A549 (cell line): Measurements from ENCODE around the gene TMEM183A.

Source experiments
- CBX8 ChIP-seq: fragments of 200-600 bp; sonication (generic); IDR thresholded peaks from 2 replicates; pipeline ENCODE4 v1.6.1; 2016
- CEBPB ChIP-seq, 2 experiments: fragments of >200 bp in 1 of 2; sonication (Bioruptor Twin) in 1 of 2; formaldehyde crosslinking in 1 of 2; IDR thresholded peaks; 2 replicates each; pipeline ENCODE4 v1.6.1; 2012 to 2016
- CTCF ChIP-seq: fragments of >200 bp; sonication (Bioruptor Twin); formaldehyde crosslinking; IDR thresholded peaks from 3 replicates; pipeline ENCODE4 v1.5.1; 2016
- EP300 ChIP-seq, 2 experiments: fragments of >200 bp; sonication (Bioruptor Twin); formaldehyde crosslinking; IDR thresholded peaks; 2 replicates in 1 of 2; 3 replicates in 1 of 2; pipeline ENCODE4 v1.6.1; 2016 to 2017
- ESRRA ChIP-seq: fragments of 150-350 bp; IDR thresholded peaks from 2 replicates; pipeline ENCODE4 v1.6.1; 2014; ENCODE audit warnings: mild to moderate bottlenecking, low read length, borderline replicate concordance
- JUNB ChIP-seq: fragments of >200 bp; sonication (Bioruptor Twin); formaldehyde crosslinking; IDR thresholded peaks from 2 replicates; pipeline ENCODE4 v1.6.1; 2016
- MAFK ChIP-seq: fragments of 450-650 bp; IDR thresholded peaks from 2 replicates; pipeline ENCODE4 v1.6.1; 2014; ENCODE audit not compliant: partially characterized antibody
- MAZ ChIP-seq: fragments of 150-350 bp; IDR thresholded peaks from 2 replicates; pipeline ENCODE4 v1.6.1; 2014; ENCODE audit warnings: antibody characterized with exemption, low read depth, low read length, borderline replicate concordance
- MYC ChIP-seq: IDR thresholded peaks from 2 replicates; pipeline ENCODE4 v1.6.1; 2012; ENCODE audit warnings: mild to moderate bottlenecking, inconsistent platforms, low read length, improper control_type of control experiment, borderline replicate concordance
- NPAS2 ChIP-seq: fragments of 250-450 bp; sonication (Bioruptor Pico); IDR thresholded peaks from 2 replicates; pipeline ENCODE4 v1.8.0; 2022; ENCODE audit warnings: mild to moderate bottlenecking, moderate library complexity, borderline replicate concordance
- POLR2A ChIP-seq: IDR thresholded peaks from 2 replicates; pipeline ENCODE4 v1.6.1; 2012; ENCODE audit warnings: mild to moderate bottlenecking, low read length
- SMC3 ChIP-seq: fragments of >200 bp; sonication (Bioruptor Twin); formaldehyde crosslinking; IDR thresholded peaks from 3 replicates; pipeline ENCODE4 v1.6.1; 2018; ENCODE audit warnings: inconsistent platforms

DNA sequence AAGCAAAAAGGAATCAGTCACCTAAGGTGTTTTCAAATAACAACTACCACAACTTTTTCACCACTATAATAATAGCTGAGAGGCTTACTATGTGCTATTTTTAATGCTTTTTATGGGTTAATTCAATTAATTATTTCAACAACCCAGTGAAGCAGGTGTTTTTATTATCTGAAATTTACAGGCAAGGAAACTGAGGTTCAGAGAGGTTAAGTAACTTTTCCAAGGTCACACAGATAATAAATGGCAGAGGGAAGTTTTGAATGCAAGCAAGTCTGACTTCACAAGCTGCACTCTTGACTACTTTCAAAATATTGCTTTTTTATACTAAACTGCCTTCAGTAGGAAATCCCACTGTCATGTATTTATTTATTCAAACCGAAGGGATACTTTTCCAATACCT lies 4.2 kb upstream of the TMEM183A start:
- TF ChIP-seq CTCF = no peak
- no peak for TF ChIP-seq MYC
- TF ChIP-seq JUNB = no peak
- no peak for TF ChIP-seq ESRRA
- TF ChIP-seq NPAS2 (CRISPR knock-in tag) = no peak
- TF ChIP-seq MAZ = no peak
- TF ChIP-seq CEBPB (IDR thresholded peaks at IDR 0.05) = no peak
- no peak for TF ChIP-seq MAFK
- no peak for TF ChIP-seq EP300 (IDR thresholded peaks at IDR 0.05)
- no peak for TF ChIP-seq SMC3
- no peak for TF ChIP-seq CBX8
- TF ChIP-seq POLR2A = no peak
